ENCODE results near the gene ADAP2.
"Not testable (repeated sequence)": the region's sequence is repeated elsewhere in the genome, so short reads cannot be mapped to it uniquely, and the experiment has no call there.

ADAP2 gene

DNA sequence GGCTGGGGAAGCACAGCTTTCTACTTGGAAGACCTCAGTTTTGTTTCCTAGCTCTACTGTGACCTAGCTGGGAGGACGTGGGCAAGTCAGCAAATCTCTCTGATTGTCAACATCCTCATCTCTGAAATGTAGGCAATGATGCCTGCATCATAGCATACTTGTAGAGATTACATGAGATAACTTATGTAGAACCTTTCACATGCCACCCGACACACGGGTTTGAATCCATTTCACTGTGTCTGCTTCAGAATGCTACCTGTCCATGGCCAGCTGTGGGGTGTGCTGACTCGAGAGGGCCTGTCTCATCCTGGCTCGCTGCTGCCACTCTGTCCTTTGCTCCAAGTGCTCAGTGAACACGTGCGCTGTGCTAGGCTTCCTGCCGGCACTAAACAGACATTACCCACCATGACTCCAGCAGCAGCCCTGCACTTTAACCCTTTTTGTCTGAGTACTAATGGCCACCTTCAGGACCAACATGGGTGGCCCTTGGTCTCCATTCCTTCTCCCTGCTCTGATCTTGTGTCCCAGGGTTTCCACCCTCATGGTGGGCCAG lies 7.4 kb downstream of the ADAP2 start:
- FAIRE-seq (peak; percentile 26), DNase-seq (ENCODE audit: insufficient read length, low spot score) (no peak)
- TF ChIP-seq POLR2A (IDR thresholded peaks at IDR 0.05; ENCODE audit: low read depth, low read length), result no peak
- TF ChIP-seq SPI1 (IDR thresholded peaks at IDR 0.05; ENCODE audit: low read depth, low read length), result no peak
- TF ChIP-seq TAF1 (IDR thresholded peaks at IDR 0.05; ENCODE audit: low read depth, low read length), result no peak
- no peak for TF ChIP-seq PAX5 (IDR thresholded peaks at IDR 0.05; ENCODE audit: insufficient read depth, low read length, severe bottlenecking)
- TF ChIP-seq POU2F2 (IDR thresholded peaks at IDR 0.05; ENCODE audit: low read depth, low read length), result no peak
- TF ChIP-seq POLR2AphosphoS5 (IDR thresholded peaks at IDR 0.05; ENCODE audit: low read depth, low read length), result no peak

GRCh38 chr17:30929861-30930260 lies 8.1 kb downstream of the ADAP2 start:
- FAIRE-seq, result not testable (repeated sequence)

DNA sequence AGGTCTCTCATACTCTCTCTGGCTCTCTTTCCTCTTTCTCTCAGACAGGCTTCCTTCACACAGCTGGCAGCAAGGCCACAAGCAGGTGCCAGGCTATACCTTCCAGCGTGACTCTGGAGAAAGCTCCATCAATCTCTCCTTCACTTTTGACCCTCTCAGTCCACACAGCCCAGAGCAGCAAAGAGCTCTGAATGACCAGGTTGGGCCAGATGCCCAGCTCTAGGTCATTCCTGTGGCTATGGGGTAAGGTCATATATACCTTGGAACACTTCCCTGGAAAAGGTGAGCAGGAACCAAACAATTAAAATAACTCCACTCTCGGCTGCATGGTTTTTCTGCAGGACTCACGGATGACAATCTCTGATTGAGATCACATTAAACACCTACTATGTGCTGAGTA lies 8.8 kb downstream of the ADAP2 start:
- DNase-seq (ENCODE audit: insufficient read length, low spot score), result no peak
- FAIRE-seq, result no peak

More at GRCh38 chr17:30929861-30930260, 8.1 kb downstream of the ADAP2 start:
- DNase-seq (ENCODE audit: insufficient read length, low spot score), result not testable (repeated sequence)

DNA sequence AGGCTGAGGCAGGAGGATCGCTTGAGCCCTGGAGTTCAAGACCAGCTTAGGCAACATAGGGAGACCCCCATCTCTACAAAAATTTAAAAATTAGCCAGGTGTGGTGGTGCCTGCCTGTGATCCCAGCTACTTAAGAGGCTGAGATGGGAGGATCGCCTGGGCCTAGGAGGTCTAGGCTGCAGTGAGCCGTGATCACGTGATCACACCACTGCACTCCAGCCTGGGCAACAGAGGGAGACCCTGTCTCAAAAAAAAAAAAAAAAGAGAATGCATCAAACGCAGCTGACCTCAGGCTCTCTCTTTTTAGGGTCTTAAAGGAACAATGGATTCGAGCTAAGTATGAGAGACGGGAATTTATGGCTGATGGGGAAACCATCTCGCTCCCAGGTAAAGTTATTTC lies 9.8 kb downstream of the ADAP2 start:
- FAIRE-seq; DNase-seq (ENCODE audit: insufficient read length, low spot score): not testable (repeated sequence)

More for the DNA sequence above, 8.8 kb downstream of the ADAP2 start:
- no peak for TF ChIP-seq SPI1 (IDR thresholded peaks at IDR 0.05; ENCODE audit: low read depth, low read length)
- no peak for TF ChIP-seq POU2F2 (IDR thresholded peaks at IDR 0.05; ENCODE audit: low read depth, low read length)
- no peak for TF ChIP-seq POLR2A (IDR thresholded peaks at IDR 0.05; ENCODE audit: low read depth, low read length)
- TF ChIP-seq PAX5 (IDR thresholded peaks at IDR 0.05; ENCODE audit: insufficient read depth, low read length, severe bottlenecking), result no peak
- TF ChIP-seq TAF1 (IDR thresholded peaks at IDR 0.05; ENCODE audit: low read depth, low read length), result no peak
- TF ChIP-seq POLR2AphosphoS5 (IDR thresholded peaks at IDR 0.05; ENCODE audit: low read depth, low read length), result no peak

- TF ChIP-seq TAF1 (IDR thresholded peaks at IDR 0.05; ENCODE audit: low read depth, low read length) (no peak), SPI1 (IDR thresholded peaks at IDR 0.05; ENCODE audit: low read depth, low read length) (no peak), POU2F2 (IDR thresholded peaks at IDR 0.05; ENCODE audit: low read depth, low read length) (no peak), POLR2A (IDR thresholded peaks at IDR 0.05; ENCODE audit: low read depth, low read length) (no peak), PAX5 (IDR thresholded peaks at IDR 0.05; ENCODE audit: insufficient read depth, low read length, severe bottlenecking) (no peak), POLR2AphosphoS5 (IDR thresholded peaks at IDR 0.05; ENCODE audit: low read depth, low read length) (no peak)
- FAIRE-seq (no peak), DNase-seq (ENCODE audit: insufficient read length, low spot score) (no peak)
Observed at GRCh38 chr17:30933966-30934365, 12.2 kb downstream of the ADAP2 start.

- TF ChIP-seq PAX5 (IDR thresholded peaks at IDR 0.05; ENCODE audit: insufficient read depth, low read length, severe bottlenecking), result no peak
- TF ChIP-seq POLR2A (IDR thresholded peaks at IDR 0.05; ENCODE audit: low read depth, low read length), result no peak
- TF ChIP-seq SPI1 (IDR thresholded peaks at IDR 0.05; ENCODE audit: low read depth, low read length), result no peak
- TF ChIP-seq TAF1 (IDR thresholded peaks at IDR 0.05; ENCODE audit: low read depth, low read length), result no peak
- no peak for TF ChIP-seq POLR2AphosphoS5 (IDR thresholded peaks at IDR 0.05; ENCODE audit: low read depth, low read length)
- no peak for TF ChIP-seq POU2F2 (IDR thresholded peaks at IDR 0.05; ENCODE audit: low read depth, low read length)
- FAIRE-seq, result no peak
- DNase-seq (ENCODE audit: insufficient read length, low spot score), result no peak
Observed at GRCh38 chr17:30939051-30939689, 17.4 kb downstream of the ADAP2 start.

- FAIRE-seq (no peak), DNase-seq (ENCODE audit: insufficient read length, low spot score) (no peak)
- TF ChIP-seq TAF1 (IDR thresholded peaks at IDR 0.05; ENCODE audit: low read depth, low read length), result no peak
- TF ChIP-seq POLR2A (IDR thresholded peaks at IDR 0.05; ENCODE audit: low read depth, low read length), result no peak
- TF ChIP-seq PAX5 (IDR thresholded peaks at IDR 0.05; ENCODE audit: insufficient read depth, low read length, severe bottlenecking), result no peak
- no peak for TF ChIP-seq POU2F2 (IDR thresholded peaks at IDR 0.05; ENCODE audit: low read depth, low read length)
- TF ChIP-seq SPI1 (IDR thresholded peaks at IDR 0.05; ENCODE audit: low read depth, low read length), result no peak
- TF ChIP-seq POLR2AphosphoS5 (IDR thresholded peaks at IDR 0.05; ENCODE audit: low read depth, low read length), result no peak
Observed at GRCh38 chr17:30942308-30943079, 20.7 kb downstream of the ADAP2 start.

GRCh38 chr17:30947796-30948195 lies 26.1 kb downstream of the ADAP2 start:
- FAIRE-seq (no peak), DNase-seq (ENCODE audit: insufficient read length, low spot score) (no peak)
- TF ChIP-seq POU2F2 (IDR thresholded peaks at IDR 0.05; ENCODE audit: low read depth, low read length) (no peak), PAX5 (IDR thresholded peaks at IDR 0.05; ENCODE audit: insufficient read depth, low read length, severe bottlenecking) (no peak), POLR2A (IDR thresholded peaks at IDR 0.05; ENCODE audit: low read depth, low read length) (no peak), SPI1 (IDR thresholded peaks at IDR 0.05; ENCODE audit: low read depth, low read length) (no peak), POLR2AphosphoS5 (IDR thresholded peaks at IDR 0.05; ENCODE audit: low read depth, low read length) (no peak), TAF1 (IDR thresholded peaks at IDR 0.05; ENCODE audit: low read depth, low read length) (no peak)

- TF ChIP-seq PAX5 (IDR thresholded peaks at IDR 0.05; ENCODE audit: insufficient read depth, low read length, severe bottlenecking), result no peak
- TF ChIP-seq POU2F2 (IDR thresholded peaks at IDR 0.05; ENCODE audit: low read depth, low read length), result no peak
- TF ChIP-seq POLR2A (IDR thresholded peaks at IDR 0.05; ENCODE audit: low read depth, low read length), result no peak
- TF ChIP-seq TAF1 (IDR thresholded peaks at IDR 0.05; ENCODE audit: low read depth, low read length), result no peak
- TF ChIP-seq POLR2AphosphoS5 (IDR thresholded peaks at IDR 0.05; ENCODE audit: low read depth, low read length), result no peak
- no peak for TF ChIP-seq SPI1 (IDR thresholded peaks at IDR 0.05; ENCODE audit: low read depth, low read length)
- DNase-seq (ENCODE audit: insufficient read length, low spot score) (no peak), FAIRE-seq (no peak)
Observed at GRCh38 chr17:30950189-30950588, 28.4 kb downstream of the ADAP2 start.
